DOHH2 (cell line): ENCODE data around the gene CTDSPL.

Experiments
- CTCF ChIP-seq: fragments of 200-600 bp; sonication (generic); IDR thresholded peaks from one replicate; pipeline ENCODE4 v1.5.1; 2014; ENCODE audit warnings: antibody characterized with exemption, mild to moderate bottlenecking, low read depth, low read length; ENCODE audit not compliant: poor library complexity, severe bottlenecking
- EZH2phosphoT487 ChIP-seq: fragments of 200-600 bp; sonication (generic); IDR thresholded peaks from 2 replicates; pipeline ENCODE4 v1.6.1; 2017; ENCODE audit warnings: borderline replicate concordance, mild to moderate bottlenecking, antibody characterized with exemption, low read length, moderate library complexity, mixed read lengths

GRCh38 chr3:37949866-37950265 is 88.2 kb downstream of the CTDSPL start:
- no peak for TF ChIP-seq CTCF
- TF ChIP-seq EZH2phosphoT487: no peak
